Tibial artery (tissue), 4 donors: ENCODE results near the gene CDNF.
"Not testable (repeated sequence)": the region's sequence is repeated elsewhere in the genome, so short reads cannot be mapped to it uniquely, and the experiment has no call there.

Source experiments
- DNase-seq, 2 donors: peaks; one replicate each; pipeline ENCODE4 v3.0.0-alpha.2; 2019
- H3K27ac ChIP-seq, 2 donors: fragments of 200-600 bp; sonication (generic) in 1 of 2; 1 replicate in 1 of 2; 2 replicates in 1 of 2; pipeline ENCODE4 v1.5.1; 2018 to 2019; ENCODE audit warnings: mild to moderate bottlenecking in 1 of 2
- H3K27me3 ChIP-seq, 2 donors: fragments of 200-600 bp; sonication (generic) in 1 of 2; one replicate each; pipeline versions ENCODE4 v1.5.1 to v1.6.0; 2016 to 2019
- H3K36me3 ChIP-seq, 3 donors: fragments of 200-600 bp; sonication (generic) in 2 of 3; one replicate each; pipeline ENCODE4 v1.5.1; 2016 to 2019; ENCODE audit warnings: mild to moderate bottlenecking in 2 of 3
- H3K4me1 ChIP-seq, 4 donors: fragments of 200-600 bp; sonication (generic) in 2 of 4; 1 replicate in 3 of 4; 2 replicates in 1 of 4; pipeline ENCODE4 v1.5.1; 2016 to 2019
- H3K4me3 ChIP-seq, 2 donors: fragments of 200-600 bp; sonication (generic) in 1 of 2; 1 replicate in 1 of 2; 2 replicates in 1 of 2; pipeline ENCODE4 v1.5.1; 2018 to 2019; ENCODE audit warnings: mild to moderate bottlenecking in 2 of 2
- H3K9me3 ChIP-seq, 3 donors: fragments of 200-600 bp; sonication (generic) in 1 of 3; one replicate each; pipeline ENCODE4 v1.5.1; 2016 to 2019
- intact Hi-C: fragments of 100-400 bp; cut with DNase I; formaldehyde crosslinking; loops from one replicate; pipeline ENCODE4 v1.15.0; 2023; ENCODE audit warnings: low total_unique reads
- TF ChIP-seq, protein P1 (sequence below), 2 experiments: fragments of 200-600 bp in 1 of 2; fragments of 450-650 bp in 1 of 2; IDR thresholded peaks; one replicate each; pipeline ENCODE4 v1.5.1; 2017 to 2019; ENCODE audit warnings: antibody characterized with exemption in 2 of 2, mild to moderate bottlenecking in 1 of 2, moderate library complexity in 1 of 2

The CDNF gene

GRCh38 chr10:14878266-14879123 lies 40.7 kb upstream of the CDNF start, which contains the start of gene SUV39H2:
TSS of gene SUV39H2 (plus strand) at chr10:14878866. CDS start at chr10:14878889, 23 bp downstream.
- intact Hi-C loops, result loop anchor here (5.0 kb wide), 1 partner anchor 41 kb away; the partner anchor contains the start of genes CDNF, HSPA14 and MSANTD7

DNA sequence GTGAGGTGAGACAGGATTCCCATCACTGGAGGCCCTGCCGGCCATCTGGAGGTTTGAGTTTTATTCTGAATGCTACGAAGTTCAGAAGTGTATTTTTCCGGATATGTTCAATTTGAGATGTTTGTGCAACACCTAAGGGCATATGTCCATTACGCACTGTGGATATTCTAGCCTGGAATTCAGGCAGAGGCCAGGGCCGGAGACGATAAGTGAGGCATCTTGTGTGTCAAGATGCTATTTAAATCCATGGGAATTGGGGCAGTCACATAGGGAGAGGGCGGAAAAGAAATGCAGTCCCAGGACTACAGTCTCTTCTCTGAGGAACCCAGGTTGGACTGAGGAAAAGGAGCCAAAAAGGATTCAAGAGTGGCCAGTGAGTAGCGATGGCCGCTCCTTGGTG lies 38.9 kb upstream of the CDNF start:
- Histone ChIP-seq H3K4me1 (peaks cover 0 to 25% (median 12%) of the 10 kb centered on the region in 4 donors), H3K9me3 (no peaks in the 10 kb centered on the region), H3K4me3 (no peak overlapping the region), H3K36me3 (peaks cover 0 to 5% (median 0%) of the 10 kb centered on the region in 3 donors), H3K27ac (peak overlapping the region in 1 of 2 donors; percentile 94), H3K27me3 (no peaks in the 10 kb centered on the region)
- intact Hi-C loops, result loop anchor here (5.0 kb wide), 1 partner anchor 39 kb away; the partner anchor contains the start of genes CDNF, HSPA14 and MSANTD7
- TF ChIP-seq, protein P1, sequence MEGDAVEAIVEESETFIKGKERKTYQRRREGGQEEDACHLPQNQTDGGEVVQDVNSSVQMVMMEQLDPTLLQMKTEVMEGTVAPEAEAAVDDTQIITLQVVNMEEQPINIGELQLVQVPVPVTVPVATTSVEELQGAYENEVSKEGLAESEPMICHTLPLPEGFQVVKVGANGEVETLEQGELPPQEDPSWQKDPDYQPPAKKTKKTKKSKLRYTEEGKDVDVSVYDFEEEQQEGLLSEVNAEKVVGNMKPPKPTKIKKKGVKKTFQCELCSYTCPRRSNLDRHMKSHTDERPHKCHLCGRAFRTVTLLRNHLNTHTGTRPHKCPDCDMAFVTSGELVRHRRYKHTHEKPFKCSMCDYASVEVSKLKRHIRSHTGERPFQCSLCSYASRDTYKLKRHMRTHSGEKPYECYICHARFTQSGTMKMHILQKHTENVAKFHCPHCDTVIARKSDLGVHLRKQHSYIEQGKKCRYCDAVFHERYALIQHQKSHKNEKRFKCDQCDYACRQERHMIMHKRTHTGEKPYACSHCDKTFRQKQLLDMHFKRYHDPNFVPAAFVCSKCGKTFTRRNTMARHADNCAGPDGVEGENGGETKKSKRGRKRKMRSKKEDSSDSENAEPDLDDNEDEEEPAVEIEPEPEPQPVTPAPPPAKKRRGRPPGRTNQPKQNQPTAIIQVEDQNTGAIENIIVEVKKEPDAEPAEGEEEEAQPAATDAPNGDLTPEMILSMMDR (IDR thresholded peaks at IDR 0.05), result no peak
- no peak for DNase-seq

More at GRCh38 chr10:14878266-14879123, 40.7 kb upstream of the CDNF start, which contains the start of gene SUV39H2:
- TF ChIP-seq, protein P1 (IDR thresholded peaks at IDR 0.05), result no peak
- peaks cover 0 to 25% (median 12%) of the 10 kb centered on the region in 4 donors for H3K4me1 ChIP-seq
- no peaks in the 10 kb centered on the region for H3K36me3 ChIP-seq
- H3K4me3 ChIP-seq, result peak within 1 kb of the TSS; percentile 97 to 99
- H3K9me3 ChIP-seq, result no peaks in the 10 kb centered on the region
- DNase-seq, result peak; percentile 94 to 97
- peak within 1 kb of the TSS; percentile 92 to 94 for H3K27ac ChIP-seq
- no peaks in the 10 kb centered on the region for H3K27me3 ChIP-seq

DNA sequence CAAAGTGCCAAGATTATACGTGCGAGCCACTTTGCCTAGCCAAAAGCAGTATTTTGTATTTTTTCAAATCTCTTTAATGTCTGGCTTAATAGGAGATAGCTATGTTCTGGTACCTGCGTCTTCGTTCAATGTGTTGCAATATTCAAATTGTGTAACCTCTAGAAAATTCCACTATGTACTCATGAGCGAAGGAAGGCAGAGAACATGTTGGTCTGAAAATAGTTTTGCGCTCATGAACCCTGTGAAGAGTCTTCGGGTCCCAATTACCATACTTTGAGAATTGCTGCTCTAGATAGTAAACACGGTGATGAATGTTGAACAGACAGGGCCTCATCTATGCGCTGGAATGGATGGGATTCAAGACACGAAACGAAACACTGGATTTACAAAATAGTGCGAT lies 38.1 kb upstream of the CDNF start:
- no peaks in the 10 kb centered on the region for H3K27me3 ChIP-seq
- TF ChIP-seq, protein P1 (IDR thresholded peaks at IDR 0.05), result no peak
- DNase-seq, result no peak
- H3K36me3 ChIP-seq, result peaks cover 0 to 5% (median 3%) of the 10 kb centered on the region in 3 donors
- H3K27ac ChIP-seq, result no peak overlapping the region
- H3K4me1 ChIP-seq, result peaks cover 0 to 25% (median 12%) of the 10 kb centered on the region in 4 donors
- intact Hi-C loops, result loop anchor here (5.0 kb wide), 1 partner anchor 39 kb away; the partner anchor contains the start of genes CDNF, HSPA14 and MSANTD7
- H3K4me3 ChIP-seq, result no peak overlapping the region
- H3K9me3 ChIP-seq, result no peaks in the 10 kb centered on the region

DNA sequence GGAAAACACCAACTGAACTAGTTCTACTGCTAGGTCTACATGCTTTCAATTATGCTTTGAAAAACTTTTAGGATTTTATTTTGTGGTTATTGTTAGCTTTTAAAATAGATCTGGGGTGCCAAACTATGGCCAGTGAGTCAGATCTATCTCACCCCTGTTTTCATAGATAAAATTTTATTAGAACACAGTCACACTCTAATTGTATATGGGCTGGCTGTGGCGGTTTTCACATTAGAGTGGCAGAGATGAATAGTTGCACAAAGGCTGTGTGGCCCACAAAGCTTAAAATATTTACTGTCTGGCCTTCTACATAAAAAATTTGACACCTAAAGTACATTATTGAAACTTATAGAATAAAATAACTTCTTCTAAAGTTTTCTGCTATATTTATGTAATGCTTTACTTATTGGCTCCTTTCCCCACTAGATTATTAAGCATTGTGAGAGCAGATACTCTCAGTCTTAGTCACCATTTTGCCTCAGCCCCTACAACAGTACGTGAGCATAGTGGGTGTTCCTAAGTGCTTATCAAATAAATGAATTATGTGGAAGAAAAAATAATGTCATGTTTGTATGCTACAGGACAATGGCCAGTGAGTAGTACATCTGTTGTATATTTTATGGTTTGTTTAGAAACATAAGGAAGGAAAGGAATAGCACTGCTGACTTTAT lies 35.4 kb upstream of the CDNF start:
- H3K4me3 ChIP-seq, result no peak overlapping the region
- H3K9me3 ChIP-seq, result no peaks in the 10 kb centered on the region
- intact Hi-C loops, result no loop called here
- peaks cover 0 to 12% (median 5%) of the 10 kb centered on the region in 4 donors for H3K4me1 ChIP-seq
- DNase-seq, result no peak
- H3K27ac ChIP-seq, result no peak overlapping the region
- TF ChIP-seq, protein P1 (IDR thresholded peaks at IDR 0.05), result no peak
- no peaks in the 10 kb centered on the region for H3K27me3 ChIP-seq
- H3K36me3 ChIP-seq, result peaks cover 19 to 25% (median 23%) of the 10 kb centered on the region in 3 donors

GRCh38 chr10:14864871-14865270 lies 27.0 kb upstream of the CDNF start:
- intact Hi-C loops, H3K9me3 ChIP-seq, DNase-seq, H3K27ac ChIP-seq, H3K4me3 ChIP-seq, H3K27me3 ChIP-seq, H3K4me1 ChIP-seq: not testable (repeated sequence)
- peaks cover 28 to 62% (median 57%) of the 10 kb centered on the region in 3 donors for H3K36me3 ChIP-seq

- DNase-seq, intact Hi-C loops, H3K4me1 ChIP-seq, H3K27ac ChIP-seq, H3K9me3 ChIP-seq, H3K4me3 ChIP-seq, H3K27me3 ChIP-seq: not testable (repeated sequence)
- peaks cover 25 to 58% (median 53%) of the 10 kb centered on the region in 3 donors for H3K36me3 ChIP-seq
Observed at GRCh38 chr10:14864466-14864865, 26.6 kb upstream of the CDNF start.
